Activated effector memory CD4-positive, alpha-beta T cell treated with anti-CD3 and anti-CD28 coated beads, Interleukin-2, amount 50 U/mL, for 16 hours (primary cell): ENCODE results near the gene SERPIND1.

Experiments
- DNase-seq: peaks from one replicate; pipeline ENCODE4 v3.0.0-alpha.2; 2020

SERPIND1 gene

DNA sequence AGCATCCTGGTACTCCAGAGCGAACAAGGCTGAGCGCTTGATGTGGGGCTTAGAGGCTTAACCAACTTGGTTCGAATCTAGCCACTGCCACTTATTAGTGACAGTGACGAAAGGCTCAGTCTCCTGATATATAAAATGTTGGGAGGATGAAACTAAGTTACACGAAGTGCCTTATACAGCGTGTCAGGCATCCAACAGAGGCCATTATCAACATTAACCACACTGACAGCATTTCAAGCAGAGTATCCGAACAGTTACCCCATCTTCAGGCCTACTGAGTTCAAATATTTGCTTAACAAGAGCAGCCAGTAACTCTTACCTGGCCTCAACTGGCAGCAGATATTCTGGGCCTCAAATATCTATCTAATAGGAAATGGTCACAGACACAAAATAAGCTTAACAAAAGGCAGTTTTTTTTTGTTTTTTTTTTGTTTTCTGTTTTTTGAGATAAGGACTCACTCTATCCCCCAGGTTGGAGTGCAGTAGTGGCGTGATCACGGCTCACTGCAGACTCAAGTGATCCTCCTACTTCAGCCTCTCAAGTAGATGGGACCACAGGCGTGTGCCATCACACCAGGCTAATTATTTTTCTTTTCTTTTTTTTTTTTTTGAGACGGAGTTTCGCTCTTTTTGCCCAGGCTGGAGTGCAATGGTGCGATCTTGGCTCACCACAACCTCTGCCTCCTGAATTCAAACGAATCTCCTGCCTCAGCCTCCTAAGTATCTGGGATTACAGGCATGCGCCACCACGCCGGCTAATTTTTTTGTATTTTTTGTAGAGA, 2.9 kb downstream of the SERPIND1 start:
- DNase-seq: no peak

DNA sequence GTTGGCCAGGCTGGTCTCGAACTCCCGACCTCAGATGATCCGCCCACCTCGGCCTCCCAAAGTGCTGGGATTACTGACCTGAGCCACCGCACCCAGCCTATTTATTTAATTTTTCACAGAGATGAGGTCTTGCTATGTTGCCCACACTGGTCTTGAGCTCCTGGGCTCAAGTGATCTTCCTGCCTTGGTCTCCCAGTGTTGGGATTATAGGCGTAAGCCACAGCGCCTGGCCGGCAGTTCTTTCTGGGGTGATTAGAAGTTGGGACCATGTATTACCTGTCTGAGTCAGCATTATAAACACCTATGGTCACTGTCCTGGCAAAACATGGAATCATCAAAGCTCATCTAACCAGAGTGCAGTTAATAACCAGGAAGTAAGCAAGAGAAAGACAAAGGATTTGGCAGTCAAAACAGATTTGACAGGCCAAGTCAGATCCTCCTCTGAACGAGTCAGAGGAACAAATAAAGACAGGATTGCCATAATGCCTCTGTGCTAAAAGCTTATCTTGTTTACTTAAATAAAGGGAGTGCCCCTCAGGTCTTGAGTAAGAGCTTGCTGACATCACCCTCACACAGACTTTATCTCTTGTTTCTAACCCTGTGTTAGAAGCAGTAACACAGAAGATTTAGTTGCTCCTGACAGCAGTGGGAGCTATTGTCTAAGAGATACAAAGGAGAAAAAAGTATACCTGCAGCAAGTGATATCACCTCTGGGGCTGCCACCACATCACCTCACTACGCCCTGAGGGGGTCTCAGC, 3.7 kb downstream of the SERPIND1 start:
- DNase-seq: no peak

GRCh38 chr22:20779014-20779817, 5.3 kb downstream of the SERPIND1 start:
- DNase-seq: no peak

GRCh38 chr22:20779818-20780158, 5.9 kb downstream of the SERPIND1 start:
- DNase-seq: no peak

DNA sequence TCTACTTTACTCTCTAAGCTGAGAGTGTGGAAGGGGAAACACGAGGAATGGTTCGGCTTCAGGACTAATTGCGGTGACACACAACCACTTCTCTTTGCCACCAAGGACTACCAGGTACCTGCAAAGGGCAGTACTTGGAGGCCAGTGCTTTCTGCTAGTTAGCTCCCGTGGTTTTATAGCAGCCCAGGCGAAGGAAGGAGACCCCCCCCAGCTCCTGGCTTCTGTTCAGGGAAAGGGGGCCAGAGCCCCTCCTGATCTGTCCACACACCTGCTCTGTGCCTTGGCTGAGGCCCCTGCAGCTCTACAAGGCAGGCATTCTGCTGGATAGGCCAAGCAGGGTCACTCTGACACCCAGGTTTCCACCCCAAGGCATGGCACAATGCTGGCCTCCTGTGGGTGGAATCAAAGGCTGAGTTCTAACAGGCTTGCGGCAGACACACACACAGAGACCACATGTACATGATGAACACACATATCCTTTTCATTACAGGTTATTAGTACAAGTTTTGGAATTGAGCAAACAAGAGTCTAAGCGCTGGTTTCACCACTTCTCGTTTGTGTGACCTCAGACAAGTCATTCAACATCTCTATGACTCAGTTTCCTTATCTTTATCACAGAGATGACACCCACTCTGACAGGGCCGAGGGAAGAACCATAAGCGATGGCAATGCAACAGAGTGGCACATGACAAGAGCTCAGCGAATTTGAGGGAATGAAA, 7.5 kb downstream of the SERPIND1 start:
- DNase-seq: peak; percentile 67

GRCh38 chr22:20782083-20782482, 8.2 kb downstream of the SERPIND1 start:
- DNase-seq: no peak

DNA sequence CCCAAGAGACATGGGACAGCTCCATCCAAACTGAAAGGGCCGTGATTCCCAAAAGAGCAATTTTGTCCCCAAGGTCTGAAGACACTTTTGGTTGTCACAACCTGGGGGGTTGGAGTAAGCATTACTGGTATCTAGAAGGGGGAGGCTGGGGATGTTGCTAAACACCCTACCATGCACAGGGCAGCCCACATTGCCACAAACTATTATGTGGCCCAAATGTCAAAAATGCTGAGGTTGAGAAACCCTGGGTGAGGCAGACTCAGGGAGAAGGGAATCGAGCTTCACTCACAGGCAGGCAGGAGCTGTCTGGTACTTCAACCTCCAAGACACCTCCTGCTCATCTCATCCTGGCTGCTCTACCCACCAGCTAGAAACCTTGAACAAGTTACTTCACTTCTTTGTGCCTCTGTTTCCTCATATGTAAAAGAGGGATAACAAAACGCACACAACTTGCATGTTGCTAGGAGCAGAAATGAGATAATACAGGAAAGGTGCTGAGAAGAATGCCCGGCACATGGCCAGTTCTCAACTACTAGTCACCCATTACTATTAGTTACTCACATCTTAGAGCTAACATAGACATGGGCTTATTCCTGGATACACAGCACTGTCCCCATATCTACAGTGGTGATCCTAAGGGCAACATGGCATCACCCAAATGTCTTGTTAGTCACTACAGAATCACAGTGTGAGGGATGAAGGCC, 8.8 kb downstream of the SERPIND1 start:
- no peak for DNase-seq

DNA sequence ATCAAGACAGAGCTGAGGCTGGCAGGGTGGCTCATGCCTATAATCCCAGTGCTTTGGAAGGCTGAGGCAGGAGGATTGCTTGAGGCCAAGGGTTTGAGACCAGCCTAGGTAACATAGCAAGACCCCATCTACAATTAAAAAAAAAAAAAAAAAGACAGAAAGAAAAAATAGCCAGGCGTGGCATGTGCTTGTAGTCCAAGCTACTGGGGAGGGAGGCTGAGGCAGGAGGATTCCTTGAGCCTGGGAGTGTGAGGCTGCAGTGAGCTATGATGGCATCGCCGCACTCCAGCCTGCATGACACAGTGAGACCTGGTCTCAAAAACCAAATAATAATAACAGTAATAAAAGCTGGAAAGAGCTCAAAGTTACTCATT, 9.4 kb downstream of the SERPIND1 start:
- DNase-seq: no peak

DNA sequence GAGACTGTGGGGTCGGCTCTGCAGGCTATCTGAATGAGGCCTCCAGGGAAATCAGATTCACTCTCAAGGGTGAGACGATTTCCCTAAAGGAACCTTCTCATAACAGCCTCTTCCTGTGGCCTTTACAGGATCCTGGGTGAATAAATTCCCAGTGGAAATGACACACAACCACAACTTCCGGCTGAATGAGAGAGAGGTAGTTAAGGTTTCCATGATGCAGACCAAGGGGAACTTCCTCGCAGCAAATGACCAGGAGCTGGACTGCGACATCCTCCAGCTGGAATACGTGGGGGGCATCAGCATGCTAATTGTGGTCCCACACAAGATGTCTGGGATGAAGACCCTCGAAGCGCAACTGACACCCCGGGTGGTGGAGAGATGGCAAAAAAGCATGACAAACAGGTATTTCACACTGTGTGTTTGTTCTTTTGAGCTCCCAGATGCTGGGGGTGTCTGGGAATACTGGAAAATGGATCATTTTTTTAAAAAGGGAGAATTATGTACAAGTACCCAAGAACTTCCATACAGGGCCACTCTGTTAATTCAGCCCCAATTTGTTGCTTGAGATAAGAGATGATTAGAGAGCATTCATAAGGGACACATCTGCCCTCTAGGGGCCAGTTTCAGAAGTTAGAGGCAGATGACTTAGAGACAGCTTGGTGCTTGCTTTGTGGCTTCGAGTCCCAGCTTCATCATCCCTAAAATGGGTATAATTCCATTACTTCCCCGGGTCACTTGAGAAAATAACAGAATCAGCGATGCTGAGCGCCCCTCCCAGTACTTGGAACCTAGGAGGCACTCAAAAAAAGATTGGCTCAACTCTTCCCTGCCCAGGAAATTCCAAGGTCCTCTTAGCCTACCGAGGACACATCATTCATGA, 10.2 kb downstream of the SERPIND1 start:
- DNase-seq: peak; percentile 69

DNA sequence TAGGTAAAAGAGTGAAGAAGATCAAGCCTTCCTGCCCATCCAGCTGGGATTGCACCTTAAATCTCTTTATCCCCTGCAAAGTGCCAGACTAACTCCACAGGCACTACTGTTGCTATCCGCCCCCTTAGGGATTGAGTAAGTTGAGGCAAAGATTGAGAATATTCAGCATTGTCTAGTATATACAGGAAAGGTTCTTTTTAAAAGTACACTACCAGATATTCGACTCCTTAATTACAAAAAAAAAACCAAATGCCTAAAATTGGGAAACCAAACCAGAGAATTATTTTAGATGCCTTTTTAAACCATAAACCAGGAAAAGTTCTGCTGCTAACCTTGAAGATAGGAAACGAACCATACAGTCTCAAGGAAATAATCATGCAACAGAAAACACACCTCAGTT, 11.5 kb downstream of the SERPIND1 start:
- DNase-seq: no peak

GRCh38 chr22:20786048-20786447, 12.1 kb downstream of the SERPIND1 start:
- no peak for DNase-seq

GRCh38 chr22:20786536-20786979, 12.6 kb downstream of the SERPIND1 start:
- no peak for DNase-seq

- no peak for DNase-seq
Observed at GRCh38 chr22:20787223-20787622, 13.3 kb downstream of the SERPIND1 start.

- no peak for DNase-seq
Observed at GRCh38 chr22:20787746-20788626, 14.1 kb downstream of the SERPIND1 start.

DNA sequence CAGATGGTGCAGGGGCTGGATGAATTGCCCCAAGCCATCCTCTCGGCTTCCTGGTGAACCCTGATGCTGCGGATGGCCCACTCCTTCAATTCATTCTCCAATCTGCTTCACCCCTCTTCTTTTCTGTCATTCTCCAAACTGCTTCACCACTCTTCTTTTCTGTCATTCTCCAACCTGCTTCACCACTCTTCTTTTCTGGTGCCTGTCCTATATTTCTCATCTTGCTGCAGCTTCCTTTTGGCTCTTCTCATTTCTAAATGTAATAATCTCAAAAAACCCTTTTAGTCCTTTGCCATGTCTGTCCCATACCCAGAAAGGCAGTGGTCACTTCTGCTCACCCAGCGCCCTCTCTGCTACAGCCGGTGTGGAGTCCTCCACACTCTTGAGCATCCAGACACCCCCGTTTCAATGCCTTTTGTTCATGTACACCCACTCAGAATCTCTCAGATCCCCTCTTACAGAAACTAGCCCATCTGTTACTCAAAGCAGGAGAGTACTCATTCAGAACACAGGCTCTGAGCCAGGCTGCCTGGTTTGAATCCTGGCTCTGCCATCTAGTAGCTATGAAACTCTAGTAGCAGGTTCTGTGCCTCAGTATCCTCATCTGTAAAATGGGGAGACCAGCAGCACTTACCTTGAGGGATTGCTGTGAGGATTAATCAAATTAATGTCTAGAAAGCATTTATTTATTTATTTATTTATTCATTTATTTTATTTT, 14.9 kb downstream of the SERPIND1 start:
- DNase-seq: no peak

- DNase-seq: no peak
Observed at GRCh38 chr22:20792221-20792965, 18.5 kb downstream of the SERPIND1 start.

DNA sequence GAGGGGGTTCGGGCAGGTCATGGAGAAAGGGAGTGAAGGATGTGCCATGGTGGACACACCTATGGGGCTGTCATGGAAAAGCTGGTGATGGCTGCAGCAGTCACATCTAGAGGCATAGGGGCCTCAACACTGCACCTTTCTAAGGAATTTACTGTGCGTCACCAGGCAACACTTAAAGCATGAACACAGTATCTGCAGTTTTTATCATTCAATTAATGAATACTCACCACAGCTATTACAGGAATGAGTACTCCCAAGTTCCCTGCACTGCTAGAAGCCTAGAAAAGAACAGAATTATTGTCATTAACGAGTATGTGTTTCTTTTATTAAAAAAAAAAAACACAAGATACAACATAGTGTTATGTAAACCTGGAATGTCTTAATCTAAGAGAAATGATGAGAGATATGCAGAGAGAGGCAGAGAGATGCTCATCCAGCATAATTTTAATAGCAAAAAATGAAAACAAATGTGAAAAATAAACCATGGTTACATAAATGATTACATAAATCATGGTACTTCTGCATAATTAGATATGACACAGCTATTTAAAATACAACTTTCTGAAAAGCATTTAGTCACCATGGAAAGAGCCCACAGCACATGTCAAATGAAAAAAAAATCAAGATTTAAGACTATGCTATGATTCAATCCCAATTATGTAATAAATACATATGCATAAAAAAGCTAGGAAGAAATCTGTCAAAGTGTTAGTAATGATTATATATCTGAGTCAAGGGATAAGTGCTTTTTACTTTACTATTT, 19.2 kb downstream of the SERPIND1 start:
- no peak for DNase-seq
